Thymus (tissue), 2 donors: ENCODE results near the gene COPE. TPM values are rescaled to one million over a fixed set of nuclear protein-coding genes. Genes with fewer than 3 reads are reported as not detected.

Experiments
- polyA plus RNA-seq: library from polyadenylated mRNA; stranded (reverse); fragments of 200-250 nt; gene quantifications from one replicate; pipeline ENCODE4 v1.2.3, GENCODE V29; 2013
- total RNA-seq: library from RNA; stranded (reverse); fragments of 120-200 nt; gene quantifications from one replicate; pipeline ENCODE4 v1.2.4, GENCODE V29; 2013
- donor health status: healthy.

Gene COPE
- total and polyA plus RNA-seq, 2 donors = 180 to 197 TPM

Other genes starting within 250 kb of the COPE start
- 1.2 TPM for gene CRTC1, start 235.7 kb downstream of the COPE start, total RNA-seq
- 9.7 TPM for gene CRTC1, start 235.7 kb downstream of the COPE start, polyA plus RNA-seq
- 0.09 TPM for gene COMP, start 128.1 kb downstream of the COPE start, total RNA-seq
- gene COMP, start 128.1 kb downstream of the COPE start, polyA plus RNA-seq = 1.5 TPM
- gene UPF1, start 87.4 kb downstream of the COPE start, total RNA-seq = 25.4 TPM
- gene UPF1, start 87.4 kb downstream of the COPE start, polyA plus RNA-seq = 61.0 TPM
- 0.28 TPM for gene CERS1, start 23.2 kb downstream of the COPE start, total RNA-seq
- gene CERS1, start 23.2 kb downstream of the COPE start, polyA plus RNA-seq = 0.41 TPM
- 54.9 TPM for gene DDX49, start 328 bp upstream of the COPE start, total RNA-seq
- gene DDX49, start 328 bp upstream of the COPE start, polyA plus RNA-seq = 42.8 TPM
- 10.1 TPM for gene HOMER3, start 21.8 kb upstream of the COPE start, total RNA-seq
- gene HOMER3, start 21.8 kb upstream of the COPE start, polyA plus RNA-seq = 34.0 TPM
- gene SUGP2, start 114.1 kb upstream of the COPE start, total RNA-seq = 45.3 TPM
- gene SUGP2, start 114.1 kb upstream of the COPE start, polyA plus RNA-seq = 129 TPM
- gene ARMC6, start 114.2 kb upstream of the COPE start, total RNA-seq = 36.6 TPM
- 32.6 TPM for gene ARMC6, start 114.2 kb upstream of the COPE start, polyA plus RNA-seq
- 5.8 TPM for gene SLC25A42, start 144.6 kb upstream of the COPE start, total RNA-seq
- 10.9 TPM for gene SLC25A42, start 144.6 kb upstream of the COPE start, polyA plus RNA-seq
- 13.6 TPM for gene TMEM161A, start 219.1 kb upstream of the COPE start, total RNA-seq
- gene TMEM161A, start 219.1 kb upstream of the COPE start, polyA plus RNA-seq = 33.0 TPM